SKM-1 (cell line): ENCODE results near the gene PARD3B.

ENCODE experiments used
- DNase-seq: peaks from one replicate; lab custom pipeline; 2025; ENCODE audit not compliant: unreplicated experiment; lab: John Stamatoyannopoulos, UW

PARD3B gene

GRCh38 chr2:205293559-205293958 is 748.3 kb downstream of the PARD3B start:
- DNase-seq: peak; percentile 87

DNA sequence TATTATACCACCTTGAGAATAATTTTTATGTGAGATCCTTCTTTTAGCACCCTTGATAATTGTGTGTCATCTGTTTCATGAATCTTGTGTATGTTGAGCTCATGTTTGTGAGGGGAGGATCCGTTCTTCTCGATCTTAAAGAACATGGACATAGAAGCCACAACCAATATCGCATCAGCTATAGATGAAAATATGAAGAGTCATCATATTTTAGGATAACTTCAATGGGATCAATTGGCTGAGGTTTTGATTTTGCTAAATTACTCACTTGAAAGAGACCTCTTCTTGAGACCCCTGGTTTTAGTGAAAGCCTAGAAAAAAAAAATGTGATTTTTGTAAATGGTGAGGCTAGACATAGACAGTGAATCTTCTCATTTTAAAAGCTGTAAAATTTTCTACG is 751.7 kb downstream of the PARD3B start:
- DNase-seq: no peak

- DNase-seq: no peak
These were observed 752.1 kb downstream of the PARD3B start for GRCh38 chr2:205297368-205297767.

- no peak for DNase-seq
These were observed 752.6 kb downstream of the PARD3B start for GRCh38 chr2:205297846-205298245.

- no peak for DNase-seq
These were observed 765.9 kb downstream of the PARD3B start for GRCh38 chr2:205311201-205311600.

GRCh38 chr2:205321231-205321630 is 776.0 kb downstream of the PARD3B start:
- no peak for DNase-seq

DNA sequence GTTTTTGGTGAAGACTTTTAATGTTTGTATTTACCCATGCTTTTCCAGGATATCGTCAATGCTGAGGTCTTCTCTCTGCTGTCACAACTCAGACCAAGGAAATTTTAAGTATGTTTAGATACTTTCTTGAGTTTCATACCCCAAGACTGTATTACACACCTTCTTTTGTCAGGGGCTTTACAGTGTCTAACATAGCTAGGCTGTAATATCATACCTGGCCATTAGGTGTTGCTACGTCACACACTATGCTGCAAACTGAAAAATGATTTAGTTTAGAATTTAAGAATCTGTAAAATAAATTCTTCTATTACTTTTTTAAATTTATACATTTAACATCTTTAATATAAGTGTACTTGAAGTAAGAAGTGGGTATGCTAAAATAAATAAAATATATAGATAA is 778.7 kb downstream of the PARD3B start:
- no peak for DNase-seq

- no peak for DNase-seq
These were observed 779.1 kb downstream of the PARD3B start for GRCh38 chr2:205324355-205324754.

- no peak for DNase-seq
These were observed 788.1 kb downstream of the PARD3B start for GRCh38 chr2:205333351-205333750.

- no peak for DNase-seq
These were observed 792.0 kb downstream of the PARD3B start for GRCh38 chr2:205337274-205337673.

GRCh38 chr2:205338156-205338555 is 792.9 kb downstream of the PARD3B start:
- no peak for DNase-seq

DNA sequence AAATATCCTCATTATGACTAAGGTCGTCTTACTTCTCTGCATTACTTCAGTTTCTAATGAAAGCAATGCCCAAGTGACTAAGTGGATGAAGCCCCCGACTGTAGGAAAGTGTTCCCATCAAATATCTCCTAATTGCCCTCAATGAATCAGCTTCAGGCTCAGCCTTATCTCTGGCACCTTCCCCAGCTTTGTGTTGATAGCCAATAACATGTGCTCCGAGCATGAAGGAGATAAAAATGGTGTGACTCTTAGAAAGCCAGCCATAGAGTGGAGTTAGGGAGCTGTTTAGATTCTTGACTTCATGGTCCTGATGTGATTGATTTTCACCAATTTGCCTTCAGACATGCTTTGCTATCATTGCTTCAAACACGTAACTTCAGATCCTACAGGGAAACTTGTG is 797.8 kb downstream of the PARD3B start:
- DNase-seq: no peak

- DNase-seq: no peak
These were observed 801.4 kb downstream of the PARD3B start for GRCh38 chr2:205346649-205347048.

DNA sequence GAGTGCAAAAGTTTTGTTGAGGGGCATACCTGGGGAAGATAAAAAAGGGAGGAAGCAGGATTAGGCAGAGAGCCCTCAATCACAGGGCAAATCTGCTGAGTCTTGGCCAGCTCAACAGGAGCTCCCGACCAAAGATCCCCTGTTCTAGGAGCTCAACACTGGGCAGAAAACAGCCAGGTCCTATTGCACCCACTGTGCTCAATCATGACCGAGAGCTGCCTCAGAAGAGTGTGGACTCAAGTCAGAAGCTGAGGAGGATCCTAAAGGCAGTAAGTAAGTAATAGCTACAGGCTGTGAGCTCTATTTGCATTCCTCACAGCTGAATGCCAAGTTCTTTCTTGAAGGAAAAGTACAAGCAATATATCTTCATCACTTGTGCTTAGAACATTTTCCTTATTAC is 802.6 kb downstream of the PARD3B start:
- DNase-seq: no peak

DNA sequence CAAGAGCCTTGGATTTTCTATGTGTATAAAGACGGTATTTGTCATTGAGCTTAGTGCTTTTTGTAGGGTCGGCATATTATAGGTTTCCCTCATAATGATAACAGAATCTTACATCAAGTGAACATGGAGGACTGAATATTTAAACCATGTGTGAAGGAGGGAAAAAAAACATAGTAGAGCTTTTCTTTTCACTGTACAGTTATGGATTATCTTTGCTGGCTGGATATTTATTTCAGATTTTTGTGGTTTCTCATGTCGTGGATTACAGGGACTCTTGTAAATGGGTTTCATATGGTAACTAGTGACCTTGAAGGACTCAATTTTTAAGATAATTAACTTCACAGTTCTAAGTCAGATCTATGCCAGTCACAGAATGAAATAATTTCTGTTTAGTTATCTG is 806.8 kb downstream of the PARD3B start:
- no peak for DNase-seq

GRCh38 chr2:205352593-205352992 is 807.3 kb downstream of the PARD3B start:
- DNase-seq: no peak

GRCh38 chr2:205357732-205358131 is 812.5 kb downstream of the PARD3B start:
- DNase-seq: no peak

GRCh38 chr2:205358351-205358815 is 813.1 kb downstream of the PARD3B start:
- no peak for DNase-seq

GRCh38 chr2:205361272-205361671 is 816.0 kb downstream of the PARD3B start:
- DNase-seq: no peak

DNA sequence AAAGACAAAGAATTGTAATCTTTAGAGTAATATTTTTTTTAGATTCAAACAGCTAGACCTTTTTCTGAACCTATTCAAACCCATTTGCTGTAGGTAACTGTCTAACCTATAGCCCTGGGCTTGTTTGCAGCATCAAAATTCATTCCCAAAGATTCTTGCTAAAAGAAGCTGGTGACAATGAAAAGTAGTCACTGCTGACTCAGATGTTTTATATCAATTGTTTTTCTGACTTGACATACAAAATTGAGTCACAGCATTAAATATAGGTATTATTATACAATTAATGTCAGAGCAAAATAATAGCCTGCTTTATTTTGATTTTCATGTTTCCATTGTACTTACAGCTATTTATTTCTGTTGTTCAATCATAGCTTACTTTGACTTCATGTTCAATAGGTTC is 816.7 kb downstream of the PARD3B start:
- no peak for DNase-seq

GRCh38 chr2:205364261-205364660 is 819.0 kb downstream of the PARD3B start:
- DNase-seq: no peak

GRCh38 chr2:205366336-205367060 is 821.2 kb downstream of the PARD3B start:
- no peak for DNase-seq

DNA sequence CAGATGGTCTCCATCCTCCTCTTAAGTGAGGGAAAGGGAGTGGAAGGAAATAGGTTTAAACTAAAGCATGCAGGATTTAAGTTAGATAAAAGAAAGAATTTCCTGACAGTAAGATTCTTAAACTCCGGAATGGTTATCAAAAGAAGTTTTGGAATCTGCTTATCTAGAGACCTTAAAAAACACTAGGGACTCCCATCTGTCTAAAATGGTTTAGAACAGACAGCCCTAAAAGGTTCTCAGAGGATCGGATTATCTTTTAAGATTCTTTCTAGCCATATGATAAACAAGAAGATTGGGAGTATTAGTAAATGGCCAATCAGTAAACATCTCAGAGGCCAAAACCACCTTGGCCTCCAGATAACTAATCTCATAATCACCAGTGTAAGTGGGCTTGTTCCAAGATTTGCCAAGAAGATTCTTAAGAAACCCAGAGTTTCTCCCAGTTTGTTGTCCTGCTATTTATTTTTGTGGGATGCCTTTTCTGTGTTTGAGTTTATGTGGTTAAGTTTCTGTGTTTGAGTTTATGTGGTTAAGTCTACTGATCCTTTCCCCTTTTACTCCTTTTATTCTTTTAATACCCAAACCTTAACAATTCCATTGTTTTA is 822.2 kb downstream of the PARD3B start:
- DNase-seq: no peak
